GM18909 (cell line): ENCODE results near the gene EDAR.

Experiments used
- ATAC-seq: cut with Tn5 transposase; IDR thresholded peaks from one replicate; pipeline ENCODE4 v1.9.1; 2021; ENCODE audit warnings: mild to moderate bottlenecking; ENCODE audit not compliant: unreplicated experiment, poor library complexity

Gene EDAR

GRCh38 chr2:108970369-108970768, 18.7 kb downstream of the EDAR start:
- no peak for ATAC-seq

GRCh38 chr2:108969856-108970255, 19.2 kb downstream of the EDAR start:
- no peak for ATAC-seq

- ATAC-seq = no peak
Measured at GRCh38 chr2:108968619-108969018, 20.4 kb downstream of the EDAR start.

GRCh38 chr2:108967757-108968156, 21.3 kb downstream of the EDAR start:
- ATAC-seq = no peak

GRCh38 chr2:108965540-108966289, 23.3 kb downstream of the EDAR start:
- no peak for ATAC-seq

- ATAC-seq = no peak
Measured at GRCh38 chr2:108963057-108963456, 26.0 kb downstream of the EDAR start.

GRCh38 chr2:108961796-108962195, 27.2 kb downstream of the EDAR start:
- ATAC-seq = no peak

- ATAC-seq = no peak
Measured at GRCh38 chr2:108960006-108960405, 29.0 kb downstream of the EDAR start.

- no peak for ATAC-seq
Measured at GRCh38 chr2:108959401-108959800, 29.6 kb downstream of the EDAR start.

- no peak for ATAC-seq
Measured at GRCh38 chr2:108958632-108959341, 30.2 kb downstream of the EDAR start.

GRCh38 chr2:108958002-108958401, 31.0 kb downstream of the EDAR start:
- ATAC-seq = no peak

GRCh38 chr2:108956375-108956774, 32.6 kb downstream of the EDAR start:
- ATAC-seq = no peak

GRCh38 chr2:108950369-108951135, 38.5 kb downstream of the EDAR start:
- ATAC-seq = no peak

- ATAC-seq = no peak
Measured at GRCh38 chr2:108949316-108950239, 39.4 kb downstream of the EDAR start.

- no peak for ATAC-seq
Measured at GRCh38 chr2:108947271-108947907, 41.6 kb downstream of the EDAR start.

- no peak for ATAC-seq
Measured at GRCh38 chr2:108946442-108946841, 42.6 kb downstream of the EDAR start.

- no peak for ATAC-seq
Measured at GRCh38 chr2:108945969-108946368, 43.1 kb downstream of the EDAR start.

- ATAC-seq = no peak
Measured at GRCh38 chr2:108944601-108945331, 44.3 kb downstream of the EDAR start.

GRCh38 chr2:108943751-108944150, 45.3 kb downstream of the EDAR start:
- ATAC-seq = no peak
